AG04450 (cell line): ENCODE results near the gene SETD7. TPM values are rescaled to one million over a fixed set of nuclear protein-coding genes. Genes with fewer than 3 reads are reported as not detected.

Experiments used
- CTCF ChIA-PET: fragments of 300-600, 350-600 bp; formaldehyde crosslinking; extraction: SDS; loops from one replicate; lab custom pipeline; 2022; ENCODE audit warnings: antibody characterized with exemption, inconsistent platforms; lab: Charles Lee
- POLR2A ChIA-PET: fragments of 350-600 bp; formaldehyde crosslinking; extraction: SDS; loops from one replicate; lab custom pipeline; 2021; ENCODE audit warnings: antibody characterized with exemption, inconsistent platforms; lab: Yijun Ruan, JAX
- DNase-seq: peaks from one replicate; pipeline ENCODE4 v3.0.0-alpha.2; 2011; ENCODE audit warnings: low read depth, low spot score
- H3K27ac ChIP-seq: one replicate; pipeline ENCODE4 v1.5.1; 2012; ENCODE audit warnings: low read depth, low read length, control low read depth
- H3K27me3 ChIP-seq: one replicate; pipeline ENCODE4 v1.6.0; 2012; ENCODE audit warnings: low read length; ENCODE audit not compliant: control insufficient read depth, insufficient read depth
- H3K4me3 ChIP-seq: 2 replicates; pipeline ENCODE4 v1.5.1; 2011; ENCODE audit warnings: mild to moderate bottlenecking, low read depth, low read length, control low read depth
- H3K9me3 ChIP-seq: 2 replicates; pipeline ENCODE4 v1.5.1; 2012; ENCODE audit warnings: low read length; ENCODE audit not compliant: control insufficient read depth, insufficient read depth
- CTCF ChIP-seq: IDR thresholded peaks from 2 replicates; pipeline ENCODE4 v1.5.1; 2011; ENCODE audit warnings: low read depth, low read length, control low read depth, inconsistent platforms
- polyA plus RNA-seq: library from polyadenylated mRNA; depleted of rRNA; stranded (reverse); fragments of >200 nt; gene quantifications from 2 replicates; pipeline ENCODE4 v1.2.3, GENCODE V29; 2011

Gene SETD7
- polyA plus RNA-seq, 1 experiment: 21.5 TPM

- H3K4me3 ChIP-seq: no peak overlapping the region
- DNase-seq: no peak
- no peak overlapping the region for H3K27ac ChIP-seq
- no peak for TF ChIP-seq CTCF
- peaks cover 11% of the 10 kb centered on the region for H3K27me3 ChIP-seq
- no peaks in the 10 kb centered on the region for H3K9me3 ChIP-seq
- POLR2A ChIA-PET: no interaction called here
- CTCF ChIA-PET: interaction anchor here (1.1 to 6.7 kb wide), 5 partner anchors 10 to 165 kb away, joined by 3 to 53 read pairs (median 5); no protein-coding TSS in a partner anchor
These were observed 25.1 kb upstream of the SETD7 start for GRCh38 chr4:139581096-139581495.

GRCh38 chr4:139576219-139576618, 20.2 kb upstream of the SETD7 start:
- no peak for DNase-seq
- ChIA-PET POLR2A (no interaction called here), CTCF (interaction anchor here (0.8 kb wide), 1 partner anchor 78 kb away, joined by 4 read pairs; no protein-coding TSS in a partner anchor)
- TF ChIP-seq CTCF: no peak
- H3K27me3 ChIP-seq: peaks cover 15% of the 10 kb centered on the region
- peak overlapping the region; percentile 1 for H3K27ac ChIP-seq
- H3K9me3 ChIP-seq: no peaks in the 10 kb centered on the region
- H3K4me3 ChIP-seq: no peak overlapping the region

- DNase-seq: no peak
- ChIA-PET POLR2A (interaction anchor here (0.6 kb wide), 1 partner anchor 949 kb away, joined by 3 read pairs; the partner anchor contains the start of gene ELMOD2), CTCF (interaction anchor here (0.5 kb wide), 1 partner anchor 40 kb away, joined by 3 read pairs; no protein-coding TSS in a partner anchor)
- Histone ChIP-seq H3K27me3 (peaks cover 10% of the 10 kb centered on the region), H3K9me3 (no peaks in the 10 kb centered on the region), H3K27ac (no peak overlapping the region), H3K4me3 (no peak overlapping the region)
- no peak for TF ChIP-seq CTCF
These were observed 19.1 kb upstream of the SETD7 start for GRCh38 chr4:139575072-139575471.

GRCh38 chr4:139574641-139575040, 18.6 kb upstream of the SETD7 start:
- CTCF ChIA-PET: interaction anchor here (0.5 kb wide), 1 partner anchor 40 kb away, joined by 3 read pairs; no protein-coding TSS in a partner anchor

More at GRCh38 chr4:139574641-139575040, 18.6 kb upstream of the SETD7 start:
- TF ChIP-seq CTCF: no peak
- H3K27ac ChIP-seq: no peak overlapping the region
- H3K9me3 ChIP-seq: no peaks in the 10 kb centered on the region
- DNase-seq: no peak
- H3K4me3 ChIP-seq: no peak overlapping the region
- peaks cover 10% of the 10 kb centered on the region for H3K27me3 ChIP-seq
- POLR2A ChIA-PET: interaction anchor here (0.6 kb wide), 1 partner anchor 949 kb away, joined by 3 read pairs; the partner anchor contains the start of gene ELMOD2
